HG03103 (cell line): ENCODE measurements around the gene RPSA.
"Not testable (repeated sequence)": the region's sequence is repeated elsewhere in the genome, so short reads cannot be mapped to it uniquely, and the experiment has no call there.

Experiments used
- ATAC-seq: cut with Tn5 transposase; IDR thresholded peaks from one replicate; pipeline ENCODE4 v1.9.1; 2021; ENCODE audit warnings: low read depth; ENCODE audit not compliant: unreplicated experiment

RPSA gene

GRCh38 chr3:39406368-39407258 lies at the start of gene RPSA:
Gene RPSA, plus strand, starts transcription at chr3:39406720. Its CDS starts 934 bp downstream, at chr3:39407654.
- ATAC-seq, result peak; percentile 85

- no peak for ATAC-seq
These were observed 48.2 kb upstream of the RPSA start for GRCh38 chr3:39358333-39358732.

- ATAC-seq, result no peak
These were observed 45.1 kb upstream of the RPSA start for GRCh38 chr3:39361252-39361927.

GRCh38 chr3:39362192-39362591 lies 44.3 kb upstream of the RPSA start:
- ATAC-seq, result no peak

GRCh38 chr3:39362812-39363211 lies 43.7 kb upstream of the RPSA start:
- no peak for ATAC-seq

GRCh38 chr3:39370450-39370849 lies 36.1 kb upstream of the RPSA start:
- ATAC-seq, result not testable (repeated sequence)

GRCh38 chr3:39372833-39373232 lies 33.7 kb upstream of the RPSA start:
- no peak for ATAC-seq

GRCh38 chr3:39376959-39377634 lies 29.4 kb upstream of the RPSA start:
- ATAC-seq, result no peak

GRCh38 chr3:39378088-39378487 lies 28.4 kb upstream of the RPSA start:
- peak; percentile 54 for ATAC-seq

GRCh38 chr3:39378957-39379777 lies 27.4 kb upstream of the RPSA start:
- ATAC-seq, result no peak

- no peak for ATAC-seq
These were observed 26.8 kb upstream of the RPSA start for GRCh38 chr3:39379778-39380155.

- no peak for ATAC-seq
These were observed 25.1 kb upstream of the RPSA start for GRCh38 chr3:39381432-39381831.

GRCh38 chr3:39383045-39383880 lies 23.3 kb upstream of the RPSA start, which contains the start of gene SLC25A38:
Gene SLC25A38, plus strand, starts transcription at chr3:39383370. Its CDS starts 355 bp downstream, at chr3:39383725.
- ATAC-seq, result peak; percentile 64

- ATAC-seq, result peak; percentile 62
These were observed 22.4 kb upstream of the RPSA start for GRCh38 chr3:39383881-39384664.

- no peak for ATAC-seq
These were observed 21.9 kb upstream of the RPSA start for GRCh38 chr3:39384665-39385000.

GRCh38 chr3:39385456-39386090 lies 20.9 kb upstream of the RPSA start:
- ATAC-seq, result no peak

GRCh38 chr3:39386318-39386717 lies 20.2 kb upstream of the RPSA start:
- ATAC-seq, result no peak

- ATAC-seq, result no peak
These were observed 19.0 kb upstream of the RPSA start for GRCh38 chr3:39387411-39387975.
